K562 (cell line): Measurements from ENCODE around the gene ECPAS. TPM values are rescaled to one million over a fixed set of nuclear protein-coding genes. Genes with fewer than 3 reads are reported as not detected.

Source experiments
- ATAC-seq: fragments of 200-7000 bp; cut with Tn5 transposase; 3 replicates; pipeline ENCODE4 v1.9.1; 2020; ENCODE audit warnings: moderate library complexity
- BruUV-seq: library from RNA; stranded (reverse); fragments of 400-500 nt; replicated peaks from 2 replicates; lab custom pipeline; 2021; lab: Mats Ljungman, UMichigan
- CTCF ChIA-PET: fragments of 300-600 bp; formaldehyde crosslinking; extraction: SDS; loops from one replicate; lab custom pipeline; 2021; ENCODE audit warnings: low intra/inter-chr PET ratio; lab: Yijun Ruan, JAX
- POLR2A ChIA-PET: fragments of 300-600, 350-650 bp; sonication (Branson Sonifier 250); formaldehyde crosslinking; extraction: SDS; loops from one replicate; lab custom pipeline; 2021; ENCODE audit warnings: antibody characterized with exemption, inconsistent platforms; lab: Yijun Ruan, JAX
- DNase-seq, 4 experiments: peaks; one replicate each; pipeline versions ENCODE4 v3.0.0 to v3.0.0-alpha.2; 2011 to 2018; ENCODE audit warnings: low spot score in 3 of 4, mixed read lengths in 3 of 4; ENCODE audit errors: extremely low read depth in 1 of 4
- FAIRE-seq: peaks from 2 replicates; lab custom pipeline; 2011; peaks lifted over from hg19 to GRCh38; lab: Jason Lieb, UNC
- H2AFZ ChIP-seq: 2 replicates; pipeline ENCODE4 v1.6.0; 2011; ENCODE audit warnings: low read depth, low read length, control low read depth, inconsistent platforms
- H3K27ac ChIP-seq: fragments of 200-600 bp; 3 replicates; pipeline ENCODE4 v1.8.0; 2011; ENCODE audit warnings: low read depth, mild to moderate bottlenecking, control low read depth, inconsistent platforms, low read length, moderate library complexity, mixed read lengths; ENCODE audit errors: extremely low read depth
- H3K27me3 ChIP-seq, 2 experiments: fragments of 300-600 bp in 1 of 2; 2 replicates in 1 of 2; 3 replicates in 1 of 2; pipeline versions ENCODE4 v1.6.0 to v1.8.0; 2011; ENCODE audit warnings: inconsistent platforms in 2 of 2, low read length in 2 of 2, mild to moderate bottlenecking in 1 of 2, mixed read lengths in 1 of 2, moderate library complexity in 1 of 2; ENCODE audit not compliant: control insufficient read depth in 2 of 2, insufficient read depth in 2 of 2
- H3K36me3 ChIP-seq: fragments of 300-600 bp; 3 replicates; pipeline ENCODE4 v1.8.0; 2011; ENCODE audit warnings: mild to moderate bottlenecking, low read length, inconsistent platforms; ENCODE audit not compliant: control insufficient read depth, insufficient read depth
- H3K4me1 ChIP-seq, 2 experiments: fragments of 200-600 bp in 1 of 2; replicated peaks in 1 of 2; 2 replicates in 1 of 2; 3 replicates in 1 of 2; pipeline versions ENCODE4 v1.5.1 to v1.8.0; 2011; ENCODE audit warnings: inconsistent platforms in 2 of 2, low read length in 2 of 2, mild to moderate bottlenecking in 1 of 2, mixed read lengths in 1 of 2, moderate library complexity in 1 of 2; ENCODE audit not compliant: control insufficient read depth in 2 of 2, insufficient read depth in 2 of 2
- H3K4me2 ChIP-seq: 2 replicates; pipeline ENCODE4 v1.6.1; 2011; ENCODE audit warnings: low read length, control low read depth, inconsistent platforms, mixed read lengths; ENCODE audit not compliant: insufficient read depth
- H3K4me3 ChIP-seq: fragments of 200-600 bp; sonication (generic), shearing (Covaris generic); 2 replicates; pipeline ENCODE4 v1.5.1; 2016; ENCODE audit warnings: control low read depth, inconsistent platforms
- H3K79me2 ChIP-seq: fragments of 200-600 bp; 3 replicates; pipeline ENCODE4 v1.8.0; 2011; ENCODE audit warnings: low read length, inconsistent platforms; ENCODE audit not compliant: control insufficient read depth, insufficient read depth
- H3K9ac ChIP-seq, 2 experiments: 2 replicates each; pipeline versions ENCODE4 v1.6.0 to v1.6.1; 2011; ENCODE audit warnings: low read depth in 2 of 2, low read length in 2 of 2, control low read depth in 1 of 2, inconsistent platforms in 1 of 2, mild to moderate bottlenecking in 1 of 2, mixed read lengths in 1 of 2; ENCODE audit not compliant: insufficient read depth in 1 of 2
- H3K9me1 ChIP-seq: one replicate; pipeline ENCODE4 v1.6.0; 2011; ENCODE audit warnings: inconsistent platforms, mild to moderate bottlenecking, low read length, moderate library complexity; ENCODE audit not compliant: control insufficient read depth, insufficient read depth
- H3K9me3 ChIP-seq: replicated peaks from 2 replicates; pipeline ENCODE4 v1.5.1; 2011; ENCODE audit warnings: low read depth, low read length, inconsistent platforms; ENCODE audit not compliant: control insufficient read depth, insufficient read depth
- H4K20me1 ChIP-seq: replicated peaks from 2 replicates; pipeline ENCODE4 v1.6.1; 2011; ENCODE audit warnings: low read length, inconsistent platforms, mixed read lengths; ENCODE audit not compliant: control insufficient read depth, insufficient read depth
- EP300 ChIP-seq: IDR thresholded peaks from 2 replicates; pipeline ENCODE4 v1.6.1; 2012; ENCODE audit warnings: low read length, improper control_type of control experiment
- IFI16 ChIP-seq: fragments of 250-450 bp; sonication (Bioruptor Pico); IDR thresholded peaks from 2 replicates; pipeline ENCODE4 v2.1.2; 2022; ENCODE audit warnings: mild to moderate bottlenecking, inconsistent platforms
- SAFB ChIP-seq: fragments of 200-400 bp; formaldehyde crosslinking; IDR thresholded peaks from 2 replicates; pipeline ENCODE4 v1.6.1; 2017; ENCODE audit warnings: low read depth, low read length, borderline replicate concordance
- ZKSCAN1 ChIP-seq: fragments of 150-350 bp; IDR thresholded peaks from 2 replicates; pipeline ENCODE4 v1.6.1; 2016; ENCODE audit warnings: low read depth, low read length
- WGBS: fragments of 100-300 bp; shearing (Covaris generic); methylation state at CpG from one replicate; pipeline ENCODE4 v1.1.6; 2016; ENCODE audit warnings: low coverage, mixed read lengths; ENCODE audit not compliant: insufficient coverage; ENCODE audit errors: missing lambda C conversion rate; 5-methylcytosine and 5-hydroxymethylcytosine counted together
- in situ Hi-C: fragments of 300-500 bp; cut with MboI; formaldehyde crosslinking; loops from 4 replicates; pipeline ENCODE4 v1.15.0; 2018; ENCODE audit warnings: inconsistent platforms, mixed read lengths
- intact Hi-C: fragments of 100-400 bp; cut with micrococcal nuclease; formaldehyde crosslinking; loops from 2 replicates; pipeline ENCODE4 v1.14.2; 2022
- polyA plus RNA-seq, 8 experiments: library from polyadenylated mRNA; depleted of rRNA in 4 of 8; stranded (reverse) in 5 of 8; unstranded in 3 of 8; fragments of >200 nt; fragmentation: Nextera tagmentation in 2 of 8; fragmentation: Illumina TruSeq in 1 of 8; extraction: Ambion mirVana in 2 of 8; extraction: Trizol in 1 of 8; gene quantifications; 2 replicates each; pipeline versions ENCODE4 v1.2.1 to v1.2.3, GENCODE V29; 2011 to 2014; ENCODE audit warnings: inconsistent platforms in 1 of 8, missing spikeins in 1 of 8
- total RNA-seq, 7 experiments: library from RNA; depleted of rRNA in 6 of 7; stranded (reverse); fragments of >200 nt in 6 of 7; fragmentation: Illumina TruSeq in 2 of 7; extraction: Trizol in 2 of 7; gene quantifications; 2 replicates each; pipeline versions ENCODE4 v1.2.1 to v1.2.3, GENCODE V29; 2011 to 2021; ENCODE audit warnings: low replicate concordance in 1 of 7
- TF ChIP-seq, protein P1 (sequence below): fragments of 250-450 bp; sonication (Bioruptor Pico); IDR thresholded peaks from 2 replicates; pipeline ENCODE4 v1.8.0; 2021; ENCODE audit warnings: moderate library complexity, mild to moderate bottlenecking, inconsistent platforms
- TF ChIP-seq, protein P2 (sequence below): fragments of 250-450 bp; sonication (Bioruptor Pico); IDR thresholded peaks from 2 replicates; pipeline ENCODE4 v1.8.0; 2021; ENCODE audit warnings: mild to moderate bottlenecking, moderate library complexity

The ECPAS gene
- total and polyA plus RNA-seq, 9 of the 15 experiments (the other 6 are each of a cell fraction or from before 2014, with no cell fraction given), result 14.5 to 90.9 (median 75.7) TPM

DNA sequence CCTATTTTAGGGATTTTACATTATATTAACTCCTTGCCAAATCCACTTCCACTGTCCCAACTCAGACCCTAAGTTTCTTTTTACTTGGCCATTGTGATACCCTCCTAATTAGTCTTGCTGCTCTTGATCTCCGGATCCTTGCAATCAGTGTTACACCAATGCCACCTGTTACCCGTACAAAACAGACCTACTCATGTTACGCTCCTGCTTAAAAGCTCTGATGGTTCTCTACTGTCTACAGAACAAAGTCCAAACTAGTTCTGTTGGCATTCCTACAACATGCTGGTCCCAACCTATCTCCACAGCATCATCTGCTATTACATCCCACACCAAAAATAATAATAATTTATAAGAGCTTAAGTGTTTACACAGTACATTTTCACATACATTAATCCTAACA lies 9.8 kb downstream of the ECPAS start:
- no peaks in the 10 kb centered on the region for H3K27me3 ChIP-seq
- no peak overlapping the region for H3K9ac ChIP-seq
- BruUV-seq, result TSS peak; percentile 1
- intact Hi-C loops (no loop called here), in situ Hi-C loops (no loop called here)
- TF ChIP-seq, protein P1, sequence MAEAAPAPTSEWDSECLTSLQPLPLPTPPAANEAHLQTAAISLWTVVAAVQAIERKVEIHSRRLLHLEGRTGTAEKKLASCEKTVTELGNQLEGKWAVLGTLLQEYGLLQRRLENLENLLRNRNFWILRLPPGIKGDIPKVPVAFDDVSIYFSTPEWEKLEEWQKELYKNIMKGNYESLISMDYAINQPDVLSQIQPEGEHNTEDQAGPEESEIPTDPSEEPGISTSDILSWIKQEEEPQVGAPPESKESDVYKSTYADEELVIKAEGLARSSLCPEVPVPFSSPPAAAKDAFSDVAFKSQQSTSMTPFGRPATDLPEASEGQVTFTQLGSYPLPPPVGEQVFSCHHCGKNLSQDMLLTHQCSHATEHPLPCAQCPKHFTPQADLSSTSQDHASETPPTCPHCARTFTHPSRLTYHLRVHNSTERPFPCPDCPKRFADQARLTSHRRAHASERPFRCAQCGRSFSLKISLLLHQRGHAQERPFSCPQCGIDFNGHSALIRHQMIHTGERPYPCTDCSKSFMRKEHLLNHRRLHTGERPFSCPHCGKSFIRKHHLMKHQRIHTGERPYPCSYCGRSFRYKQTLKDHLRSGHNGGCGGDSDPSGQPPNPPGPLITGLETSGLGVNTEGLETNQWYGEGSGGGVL (CRISPR knock-in tag), result no peak
- TF ChIP-seq IFI16 (CRISPR knock-in tag) (no peak), SAFB (no peak), ZKSCAN1 (no peak), EP300 (no peak)
- TF ChIP-seq, protein P2, sequence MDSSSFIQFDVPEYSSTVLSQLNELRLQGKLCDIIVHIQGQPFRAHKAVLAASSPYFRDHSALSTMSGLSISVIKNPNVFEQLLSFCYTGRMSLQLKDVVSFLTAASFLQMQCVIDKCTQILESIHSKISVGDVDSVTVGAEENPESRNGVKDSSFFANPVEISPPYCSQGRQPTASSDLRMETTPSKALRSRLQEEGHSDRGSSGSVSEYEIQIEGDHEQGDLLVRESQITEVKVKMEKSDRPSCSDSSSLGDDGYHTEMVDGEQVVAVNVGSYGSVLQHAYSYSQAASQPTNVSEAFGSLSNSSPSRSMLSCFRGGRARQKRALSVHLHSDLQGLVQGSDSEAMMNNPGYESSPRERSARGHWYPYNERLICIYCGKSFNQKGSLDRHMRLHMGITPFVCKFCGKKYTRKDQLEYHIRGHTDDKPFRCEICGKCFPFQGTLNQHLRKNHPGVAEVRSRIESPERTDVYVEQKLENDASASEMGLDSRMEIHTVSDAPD (CRISPR knock-in tag), result no peak
- WGBS, result 85% methylated on average over 3 of the region's 3 CpGs
- no peaks in the 10 kb centered on the region for H3K9me1 ChIP-seq
- CTCF ChIA-PET, result no interaction called here
- peaks cover 17% of the 10 kb centered on the region; the same call in 1 of the 3 replicates for H3K36me3 ChIP-seq
- ATAC-seq (no peak), DNase-seq (no peak), FAIRE-seq (no peak)
- no peak overlapping the region for H3K27ac ChIP-seq
- peaks cover 11% of the 10 kb centered on the region; the same call in 1 of the 2 replicates for H4K20me1 ChIP-seq
- POLR2A ChIA-PET, result interaction anchor here (0.6 to 0.8 kb wide), 2 partner anchors 46 to 1151 kb away, joined by 3 read pairs; no protein-coding TSS in a partner anchor
- H3K79me2 ChIP-seq, result peaks cover 99% of the 10 kb centered on the region
- H3K4me1 ChIP-seq, result no peaks in the 10 kb centered on the region
- H3K4me2 ChIP-seq, result no peak overlapping the region
- H3K9me3 ChIP-seq, result no peaks in the 10 kb centered on the region
- H2AFZ ChIP-seq, result no peak overlapping the region
- no peak overlapping the region for H3K4me3 ChIP-seq
